ENCODE data around the gene SLC39A8.

SLC39A8 gene

DNA sequence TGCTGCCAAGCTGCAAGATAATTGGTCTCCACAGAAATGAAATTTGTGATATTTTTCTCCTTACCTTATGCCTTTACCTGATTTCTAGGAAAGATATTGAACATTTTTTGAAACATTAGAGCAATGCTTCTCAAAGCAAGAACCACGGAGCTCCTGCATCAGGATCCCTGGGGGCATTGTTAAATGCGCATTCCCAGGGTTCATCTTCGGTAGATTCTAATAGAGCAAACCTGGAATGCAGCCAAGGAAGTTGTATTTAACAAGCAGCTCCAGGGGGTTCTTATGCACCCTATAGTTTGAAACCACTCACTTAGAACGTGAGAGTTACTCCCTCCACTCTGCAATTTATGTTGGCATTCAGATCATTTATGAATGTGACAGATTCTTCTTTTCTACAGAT is 126.2 kb downstream of the SLC39A8 start:
- no peak for DNase-seq

DNA sequence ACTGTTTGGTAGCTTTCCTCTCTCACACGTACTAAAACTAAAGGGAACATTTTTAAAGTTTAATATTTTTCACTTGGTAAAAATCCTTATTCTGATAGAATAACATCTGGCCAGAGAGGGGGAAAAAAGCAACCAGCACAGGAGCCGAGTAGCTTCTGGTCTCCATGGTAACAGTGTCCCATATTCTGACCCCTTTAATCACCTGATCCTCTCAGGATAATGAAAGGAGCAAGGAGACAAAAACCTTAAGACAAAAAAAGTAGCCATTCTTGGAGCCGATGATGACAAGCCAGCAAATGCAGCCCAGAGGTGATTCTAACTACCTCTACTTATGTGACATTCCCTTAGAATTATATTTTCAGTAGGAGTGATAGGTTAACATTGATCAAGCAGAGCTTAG is 126.6 kb downstream of the SLC39A8 start:
- DNase-seq = no peak

DNA sequence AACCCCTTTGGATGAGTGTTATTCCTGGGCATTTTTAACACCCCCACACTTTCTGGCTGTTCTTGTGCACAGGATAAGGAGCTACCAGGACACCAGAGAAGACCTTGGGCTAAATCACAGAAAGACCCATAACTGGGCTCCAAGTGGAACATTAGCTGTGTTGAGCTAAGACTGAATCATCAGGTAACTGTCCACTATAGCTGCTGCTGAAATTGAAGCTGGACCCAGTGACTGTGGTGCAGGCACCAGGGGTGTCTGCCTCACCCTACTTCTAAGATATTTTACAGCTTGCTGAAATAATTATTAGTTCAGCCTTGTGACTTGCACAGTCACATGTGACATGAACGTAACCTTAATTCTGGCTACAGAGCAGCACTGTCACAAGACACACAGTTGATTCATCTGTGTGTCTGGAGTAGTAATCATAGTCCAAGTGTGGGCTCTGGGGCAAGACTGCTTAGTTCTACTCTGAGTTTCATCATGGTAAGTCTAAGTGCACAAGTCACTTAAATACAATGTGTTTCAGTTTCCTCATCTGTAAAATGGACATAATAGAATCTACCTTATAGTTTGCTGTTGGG is 127.4 kb downstream of the SLC39A8 start:
- DNase-seq = peak; percentile 9 to 21 (median 20)

DNA sequence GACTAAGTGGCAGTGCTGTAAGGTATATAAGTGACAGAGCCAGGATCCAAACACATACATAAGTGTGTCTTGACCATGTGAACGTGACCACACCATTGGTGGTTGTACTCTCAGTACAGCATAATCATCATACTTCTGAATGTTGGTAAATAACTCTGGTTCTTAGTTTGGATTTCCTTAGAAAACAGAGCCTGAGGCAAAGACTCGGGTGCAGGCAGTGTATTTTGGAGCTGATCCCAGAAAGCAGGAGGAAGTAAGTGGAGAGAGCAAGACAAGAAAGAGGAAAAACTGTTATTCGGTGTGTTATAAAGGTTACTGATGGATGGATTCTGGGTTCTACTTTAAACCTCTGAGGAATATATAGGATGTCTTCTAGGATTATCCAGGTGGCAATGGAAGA is 127.9 kb downstream of the SLC39A8 start:
- DNase-seq = no peak

DNA sequence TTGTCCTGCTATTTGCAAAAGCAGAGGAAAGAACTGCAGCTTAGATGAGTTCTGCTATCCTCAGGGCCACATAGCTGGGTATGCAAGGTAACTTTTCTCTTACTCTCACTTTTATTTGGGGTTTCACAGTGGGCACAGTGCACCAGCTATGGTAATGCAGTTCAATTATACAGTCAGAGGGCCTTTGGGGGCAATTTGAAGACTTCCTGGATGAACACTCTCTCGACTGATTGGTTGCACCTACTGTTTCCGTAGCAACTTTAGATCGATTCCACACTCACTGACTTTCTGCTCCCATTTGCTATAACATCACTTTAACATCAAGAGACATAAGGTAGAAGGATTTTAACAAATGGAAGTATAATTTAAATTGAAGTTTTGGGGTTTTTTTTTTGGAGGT is 128.6 kb downstream of the SLC39A8 start:
- DNase-seq = no peak

DNA sequence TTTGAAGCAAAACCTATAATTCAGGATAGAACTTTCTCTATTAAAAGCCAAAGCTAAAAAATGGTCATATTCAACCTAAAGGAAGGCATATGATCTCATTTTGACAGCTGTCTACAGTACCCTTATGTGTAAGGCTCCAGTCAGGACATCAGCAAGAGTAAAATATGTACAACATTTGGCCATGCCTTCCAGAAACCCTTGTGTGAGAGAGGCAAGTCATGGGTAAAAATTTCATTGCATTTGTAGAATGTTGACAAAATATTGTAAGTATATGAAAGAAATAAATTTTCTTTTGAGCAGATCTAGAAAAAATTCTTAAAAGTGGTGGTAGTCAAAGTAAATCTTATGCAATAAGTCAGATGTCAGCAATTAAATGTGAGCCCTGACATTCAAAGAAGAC is 132.3 kb downstream of the SLC39A8 start:
- no peak for DNase-seq
